ENCODE results near the gene ARL8B. TPM values are rescaled to one million over a fixed set of nuclear protein-coding genes. Genes with fewer than 3 reads are reported as not detected.
"Not testable (repeated sequence)": the region's sequence is repeated elsewhere in the genome, so short reads cannot be mapped to it uniquely, and the experiment has no call there.

Gene ARL8B
- total RNA-seq, 1 donor from 2014 or later, result 145 TPM

- FAIRE-seq, result no peak
- peaks cover 4% of the 10 kb centered on the region for H3K36me3 ChIP-seq (ENCODE audit: control insufficient read depth, insufficient read depth, low read length)
These were observed 59.5 kb downstream of the ARL8B start for GRCh38 chr3:5181469-5182141.

GRCh38 chr3:5183714-5184113 is 61.6 kb downstream of the ARL8B start:
- not testable (repeated sequence) for FAIRE-seq; H3K4me3 ChIP-seq (ENCODE audit: low read depth, low read length); DNase-seq (ENCODE audit: low read depth); H3K27me3 ChIP-seq (ENCODE audit: control insufficient read depth, insufficient read depth, low read length); H3K36me3 ChIP-seq (ENCODE audit: control insufficient read depth, insufficient read depth, low read length)

More at GRCh38 chr3:5181469-5182141, 59.5 kb downstream of the ARL8B start:
- Histone ChIP-seq H3K27me3 (ENCODE audit: control insufficient read depth, insufficient read depth, low read length) (no peaks in the 10 kb centered on the region), H3K4me3 (ENCODE audit: low read depth, low read length) (no peak overlapping the region)
- no peak for DNase-seq (ENCODE audit: low read depth)
- TF ChIP-seq, protein P1, sequence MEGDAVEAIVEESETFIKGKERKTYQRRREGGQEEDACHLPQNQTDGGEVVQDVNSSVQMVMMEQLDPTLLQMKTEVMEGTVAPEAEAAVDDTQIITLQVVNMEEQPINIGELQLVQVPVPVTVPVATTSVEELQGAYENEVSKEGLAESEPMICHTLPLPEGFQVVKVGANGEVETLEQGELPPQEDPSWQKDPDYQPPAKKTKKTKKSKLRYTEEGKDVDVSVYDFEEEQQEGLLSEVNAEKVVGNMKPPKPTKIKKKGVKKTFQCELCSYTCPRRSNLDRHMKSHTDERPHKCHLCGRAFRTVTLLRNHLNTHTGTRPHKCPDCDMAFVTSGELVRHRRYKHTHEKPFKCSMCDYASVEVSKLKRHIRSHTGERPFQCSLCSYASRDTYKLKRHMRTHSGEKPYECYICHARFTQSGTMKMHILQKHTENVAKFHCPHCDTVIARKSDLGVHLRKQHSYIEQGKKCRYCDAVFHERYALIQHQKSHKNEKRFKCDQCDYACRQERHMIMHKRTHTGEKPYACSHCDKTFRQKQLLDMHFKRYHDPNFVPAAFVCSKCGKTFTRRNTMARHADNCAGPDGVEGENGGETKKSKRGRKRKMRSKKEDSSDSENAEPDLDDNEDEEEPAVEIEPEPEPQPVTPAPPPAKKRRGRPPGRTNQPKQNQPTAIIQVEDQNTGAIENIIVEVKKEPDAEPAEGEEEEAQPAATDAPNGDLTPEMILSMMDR (IDR thresholded peaks at IDR 0.05; ENCODE audit: insufficient read depth, low read length, severe bottlenecking), result no peak

DNA sequence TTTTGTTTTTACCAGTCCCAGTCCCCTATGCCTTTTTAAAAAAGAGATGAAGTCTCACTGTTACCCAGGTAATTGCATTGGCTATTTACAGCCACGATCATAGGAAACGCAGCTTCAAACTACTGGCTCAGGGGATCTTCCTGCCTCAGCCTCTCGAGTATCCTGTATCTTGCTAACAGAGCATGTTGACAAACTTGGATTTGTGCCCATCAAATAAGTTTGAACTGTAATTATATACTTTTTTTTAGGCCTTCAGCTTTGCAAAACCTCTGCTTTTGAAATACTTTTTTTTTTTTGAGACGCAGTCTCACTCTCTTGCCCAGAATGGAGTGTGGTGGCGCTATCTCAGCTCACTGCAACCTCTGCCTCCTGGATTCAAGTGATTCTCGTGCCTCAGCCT is 62.4 kb downstream of the ARL8B start:
- TF ChIP-seq, protein P1 (IDR thresholded peaks at IDR 0.05; ENCODE audit: insufficient read depth, low read length, severe bottlenecking), result no peak
- FAIRE-seq (no peak), DNase-seq (ENCODE audit: low read depth) (no peak)
- Histone ChIP-seq H3K4me3 (ENCODE audit: low read depth, low read length) (no peak overlapping the region), H3K36me3 (ENCODE audit: control insufficient read depth, insufficient read depth, low read length) (peaks cover 1% of the 10 kb centered on the region), H3K27me3 (ENCODE audit: control insufficient read depth, insufficient read depth, low read length) (no peaks in the 10 kb centered on the region)

- FAIRE-seq, result no peak
- no peak for DNase-seq (ENCODE audit: low read depth)
- H3K27me3 ChIP-seq (ENCODE audit: control insufficient read depth, insufficient read depth, low read length), result no peaks in the 10 kb centered on the region
- H3K36me3 ChIP-seq (ENCODE audit: control insufficient read depth, insufficient read depth, low read length), result peaks cover 1% of the 10 kb centered on the region
- TF ChIP-seq, protein P1 (IDR thresholded peaks at IDR 0.05; ENCODE audit: insufficient read depth, low read length, severe bottlenecking), result no peak
- no peak overlapping the region for H3K4me3 ChIP-seq (ENCODE audit: low read depth, low read length)
These were observed 63.1 kb downstream of the ARL8B start for GRCh38 chr3:5185093-5185673.

- H3K27me3 ChIP-seq (ENCODE audit: control insufficient read depth, insufficient read depth, low read length), result no peaks in the 10 kb centered on the region
- H3K4me3 ChIP-seq (ENCODE audit: low read depth, low read length), result peak overlapping the region; percentile 54
- no peak for DNase-seq (ENCODE audit: low read depth)
- no peak for FAIRE-seq
- no peaks in the 10 kb centered on the region for H3K36me3 ChIP-seq (ENCODE audit: control insufficient read depth, insufficient read depth, low read length)
- TF ChIP-seq, protein P1 (IDR thresholded peaks at IDR 0.05; ENCODE audit: insufficient read depth, low read length, severe bottlenecking), result no peak
These were observed 64.2 kb downstream of the ARL8B start for GRCh38 chr3:5186089-5186857.

GRCh38 chr3:5186858-5187155 is 64.7 kb downstream of the ARL8B start:
- FAIRE-seq (no peak), DNase-seq (ENCODE audit: low read depth) (peak; percentile 50)
- TF ChIP-seq, protein P1 (IDR thresholded peaks at IDR 0.05; ENCODE audit: insufficient read depth, low read length, severe bottlenecking), result no peak
- peak overlapping the region; percentile 54 for H3K4me3 ChIP-seq (ENCODE audit: low read depth, low read length)
- H3K36me3 ChIP-seq (ENCODE audit: control insufficient read depth, insufficient read depth, low read length), result no peaks in the 10 kb centered on the region
- H3K27me3 ChIP-seq (ENCODE audit: control insufficient read depth, insufficient read depth, low read length), result no peaks in the 10 kb centered on the region

All from bronchial epithelial cell (primary cell).